Measurements from ENCODE around the gene CD300LG. TPM values are rescaled to one million over a fixed set of nuclear protein-coding genes. Genes with fewer than 3 reads are reported as not detected.

The CD300LG gene
- total RNA-seq, 3 donors from 2014 or later (not counting 1 experiment from before 2014, with no cell fraction given), result not detected

GRCh38 chr17:43857957-43858600, 11.1 kb downstream of the CD300LG start:
- H3K27ac Mint-ChIP-seq, result no peak overlapping the region
- intact Hi-C loops (cut with micrococcal nuclease), result no loop called here
- DNase-seq (no peak), ATAC-seq (no peak)
- H3K36me3 ChIP-seq (ENCODE audit: control insufficient read depth, insufficient read depth, low read length), result no peaks in the 10 kb centered on the region
- H3K9me3 ChIP-seq (ENCODE audit: control insufficient read depth, insufficient read depth, low read length), result peaks cover 3% of the 10 kb centered on the region
- WGBS (ENCODE audit: insufficient coverage), result 72% methylated on average over 12 of the region's 12 CpGs
- no peaks in the 10 kb centered on the region for H3K4me1 ChIP-seq (ENCODE audit: control insufficient read depth, insufficient read depth, low read length)
- no peak overlapping the region for H3K4me3 Mint-ChIP-seq
- H3K27ac ChIP-seq (ENCODE audit: low read length), result no peak overlapping the region
- H3K9me3 Mint-ChIP-seq, result no peaks in the 10 kb centered on the region
- TF ChIP-seq, protein P1, sequence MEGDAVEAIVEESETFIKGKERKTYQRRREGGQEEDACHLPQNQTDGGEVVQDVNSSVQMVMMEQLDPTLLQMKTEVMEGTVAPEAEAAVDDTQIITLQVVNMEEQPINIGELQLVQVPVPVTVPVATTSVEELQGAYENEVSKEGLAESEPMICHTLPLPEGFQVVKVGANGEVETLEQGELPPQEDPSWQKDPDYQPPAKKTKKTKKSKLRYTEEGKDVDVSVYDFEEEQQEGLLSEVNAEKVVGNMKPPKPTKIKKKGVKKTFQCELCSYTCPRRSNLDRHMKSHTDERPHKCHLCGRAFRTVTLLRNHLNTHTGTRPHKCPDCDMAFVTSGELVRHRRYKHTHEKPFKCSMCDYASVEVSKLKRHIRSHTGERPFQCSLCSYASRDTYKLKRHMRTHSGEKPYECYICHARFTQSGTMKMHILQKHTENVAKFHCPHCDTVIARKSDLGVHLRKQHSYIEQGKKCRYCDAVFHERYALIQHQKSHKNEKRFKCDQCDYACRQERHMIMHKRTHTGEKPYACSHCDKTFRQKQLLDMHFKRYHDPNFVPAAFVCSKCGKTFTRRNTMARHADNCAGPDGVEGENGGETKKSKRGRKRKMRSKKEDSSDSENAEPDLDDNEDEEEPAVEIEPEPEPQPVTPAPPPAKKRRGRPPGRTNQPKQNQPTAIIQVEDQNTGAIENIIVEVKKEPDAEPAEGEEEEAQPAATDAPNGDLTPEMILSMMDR (IDR thresholded peaks at IDR 0.05), result no peak
- H3K27me3 ChIP-seq (ENCODE audit: control insufficient read depth, insufficient read depth, low read length), result peaks cover 2% of the 10 kb centered on the region
- H3K4me1 Mint-ChIP-seq, result no peaks in the 10 kb centered on the region
- H3K36me3 Mint-ChIP-seq, result no peaks in the 10 kb centered on the region
- H3K4me3 ChIP-seq (ENCODE audit: low read length), result no peak overlapping the region
- peaks cover 0 to 4% of the 10 kb centered on the region in 2 donors for H3K27me3 Mint-ChIP-seq (ENCODE audit: low read depth in 2 of 2)

DNA sequence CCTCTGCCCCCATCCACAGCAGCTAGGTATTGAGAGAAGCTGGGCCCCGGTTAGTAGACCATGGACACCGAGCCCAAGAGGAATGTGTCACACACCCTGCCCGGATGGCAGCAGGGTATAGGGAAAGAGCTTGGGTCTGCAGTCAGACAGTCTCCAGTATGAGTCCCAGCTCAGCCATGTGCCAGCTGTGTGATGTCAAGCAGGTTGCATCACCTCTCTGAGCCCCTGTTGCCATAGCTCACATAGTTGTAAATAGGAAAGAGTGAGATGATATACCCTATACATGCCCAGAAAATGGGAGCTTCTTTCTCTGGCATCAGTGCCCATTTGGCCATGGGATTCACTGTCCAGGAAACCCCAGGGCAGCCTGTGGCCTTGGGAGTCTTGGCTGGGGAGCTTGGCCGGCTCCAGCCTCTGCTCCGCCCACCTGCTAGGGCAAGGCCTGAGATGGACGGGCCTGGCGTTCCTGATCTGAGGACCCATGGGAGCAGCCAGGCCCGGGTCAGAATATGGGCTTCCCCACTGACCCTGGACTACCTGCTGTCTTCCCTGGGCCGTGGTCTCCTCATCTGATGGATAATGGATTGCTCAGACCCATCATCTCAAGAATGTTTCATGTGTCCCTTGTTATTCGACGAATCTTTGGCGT, 13.2 kb downstream of the CD300LG start:
- H3K4me3 ChIP-seq (ENCODE audit: low read length), result no peak overlapping the region
- Mint-ChIP-seq H3K36me3 (no peaks in the 10 kb centered on the region), H3K4me1 (no peaks in the 10 kb centered on the region), H3K4me3 (no peak overlapping the region), H3K27me3 (ENCODE audit: low read depth in 2 of 2) (peaks cover 0 to 4% of the 10 kb centered on the region in 2 donors), H3K27ac (no peak overlapping the region), H3K9me3 (no peaks in the 10 kb centered on the region)
- peaks cover 3% of the 10 kb centered on the region for H3K9me3 ChIP-seq (ENCODE audit: control insufficient read depth, insufficient read depth, low read length)
- no peak for DNase-seq
- no peaks in the 10 kb centered on the region for H3K36me3 ChIP-seq (ENCODE audit: control insufficient read depth, insufficient read depth, low read length)
- WGBS (ENCODE audit: insufficient coverage), result 94% methylated on average over 12 of the region's 12 CpGs
- H3K27ac ChIP-seq (ENCODE audit: low read length), result no peak overlapping the region
- no peak for ATAC-seq
- intact Hi-C loops (cut with micrococcal nuclease), result no loop called here
- H3K4me1 ChIP-seq (ENCODE audit: control insufficient read depth, insufficient read depth, low read length), result no peaks in the 10 kb centered on the region
- TF ChIP-seq, protein P1 (IDR thresholded peaks at IDR 0.05), result no peak
- H3K27me3 ChIP-seq (ENCODE audit: control insufficient read depth, insufficient read depth, low read length), result peaks cover 2% of the 10 kb centered on the region

GRCh38 chr17:43860927-43861622, 14.1 kb downstream of the CD300LG start:
- DNase-seq, result no peak

More at GRCh38 chr17:43860927-43861622, 14.1 kb downstream of the CD300LG start:
- Mint-ChIP-seq H3K36me3 (no peaks in the 10 kb centered on the region), H3K4me3 (no peak overlapping the region), H3K9me3 (no peaks in the 10 kb centered on the region), H3K27ac (no peak overlapping the region), H3K4me1 (no peaks in the 10 kb centered on the region), H3K27me3 (ENCODE audit: low read depth in 2 of 2) (peaks cover 0 to 4% of the 10 kb centered on the region in 2 donors)
- Histone ChIP-seq H3K36me3 (ENCODE audit: control insufficient read depth, insufficient read depth, low read length) (no peaks in the 10 kb centered on the region), H3K27me3 (ENCODE audit: control insufficient read depth, insufficient read depth, low read length) (peaks cover 2% of the 10 kb centered on the region), H3K27ac (ENCODE audit: low read length) (no peak overlapping the region), H3K4me1 (ENCODE audit: control insufficient read depth, insufficient read depth, low read length) (no peaks in the 10 kb centered on the region), H3K4me3 (ENCODE audit: low read length) (no peak overlapping the region), H3K9me3 (ENCODE audit: control insufficient read depth, insufficient read depth, low read length) (peaks cover 3% of the 10 kb centered on the region)
- TF ChIP-seq, protein P1 (IDR thresholded peaks at IDR 0.05), result no peak
- no peak for ATAC-seq
- 67% methylated on average over 9 of the region's 9 CpGs for WGBS (ENCODE audit: insufficient coverage)
- intact Hi-C loops (cut with micrococcal nuclease), result no loop called here

Data from natural killer cell (primary cell).